MV-4-11 (cell line): ENCODE measurements around the gene SREBF1.

Experiments
- DNase-seq: peaks from one replicate; lab custom pipeline; 2025; lab: John Stamatoyannopoulos, UW

SREBF1 gene

DNA sequence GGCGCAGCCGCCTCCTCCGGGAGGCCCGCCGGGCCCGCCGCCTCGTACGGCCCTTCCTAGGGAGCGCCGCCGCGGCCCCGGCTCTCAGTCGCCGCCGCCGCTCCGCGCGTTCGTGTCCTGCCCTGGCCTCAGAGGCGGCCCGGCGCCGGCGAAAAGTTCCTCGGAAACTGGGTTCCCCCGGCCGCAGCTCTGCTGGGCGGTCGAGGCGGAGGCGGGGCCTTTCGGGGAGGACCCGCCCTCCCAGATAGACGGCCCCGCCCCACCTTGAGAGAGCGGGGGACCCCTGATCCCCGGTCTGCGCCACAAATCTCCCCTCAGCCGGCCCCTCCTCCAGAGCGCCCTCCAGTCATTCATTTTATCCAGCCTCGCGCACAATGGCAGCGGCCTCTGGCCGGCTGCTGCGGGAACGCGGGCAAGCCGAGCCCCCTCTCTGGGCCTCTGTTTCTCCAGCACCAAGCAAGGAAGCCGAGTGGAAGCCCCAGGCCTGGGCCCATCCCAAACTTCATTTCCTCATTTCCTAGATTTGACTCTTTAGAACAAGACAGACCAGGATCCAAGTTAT, at the start of gene SREBF1:
SREBF1 (minus strand) TSS at position 169 of the 562 bp plus-strand sequence. CDS start 169 bp downstream, outside the sequence.
- peak; percentile 65 for DNase-seq

DNA sequence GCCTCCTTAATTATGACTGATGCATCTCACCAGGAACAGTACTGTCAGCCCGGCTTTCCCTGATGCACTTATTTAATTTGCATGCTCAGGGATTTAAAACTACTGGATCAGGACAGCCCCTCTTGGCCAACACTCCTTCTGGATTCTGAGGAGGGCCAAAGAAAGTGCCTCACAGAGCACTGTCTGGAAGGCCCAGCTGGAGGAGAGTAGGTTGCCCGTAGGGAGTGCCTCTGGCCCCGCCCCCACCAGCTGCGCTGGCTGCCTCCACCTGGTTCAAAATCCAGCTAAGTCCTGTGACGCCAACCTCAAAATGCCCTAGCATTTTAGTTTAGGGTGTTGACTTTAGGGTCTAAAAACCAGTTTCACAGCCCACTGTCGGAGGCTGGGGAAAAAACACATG, 49.4 kb upstream of the SREBF1 start:
- DNase-seq, result no peak

DNA sequence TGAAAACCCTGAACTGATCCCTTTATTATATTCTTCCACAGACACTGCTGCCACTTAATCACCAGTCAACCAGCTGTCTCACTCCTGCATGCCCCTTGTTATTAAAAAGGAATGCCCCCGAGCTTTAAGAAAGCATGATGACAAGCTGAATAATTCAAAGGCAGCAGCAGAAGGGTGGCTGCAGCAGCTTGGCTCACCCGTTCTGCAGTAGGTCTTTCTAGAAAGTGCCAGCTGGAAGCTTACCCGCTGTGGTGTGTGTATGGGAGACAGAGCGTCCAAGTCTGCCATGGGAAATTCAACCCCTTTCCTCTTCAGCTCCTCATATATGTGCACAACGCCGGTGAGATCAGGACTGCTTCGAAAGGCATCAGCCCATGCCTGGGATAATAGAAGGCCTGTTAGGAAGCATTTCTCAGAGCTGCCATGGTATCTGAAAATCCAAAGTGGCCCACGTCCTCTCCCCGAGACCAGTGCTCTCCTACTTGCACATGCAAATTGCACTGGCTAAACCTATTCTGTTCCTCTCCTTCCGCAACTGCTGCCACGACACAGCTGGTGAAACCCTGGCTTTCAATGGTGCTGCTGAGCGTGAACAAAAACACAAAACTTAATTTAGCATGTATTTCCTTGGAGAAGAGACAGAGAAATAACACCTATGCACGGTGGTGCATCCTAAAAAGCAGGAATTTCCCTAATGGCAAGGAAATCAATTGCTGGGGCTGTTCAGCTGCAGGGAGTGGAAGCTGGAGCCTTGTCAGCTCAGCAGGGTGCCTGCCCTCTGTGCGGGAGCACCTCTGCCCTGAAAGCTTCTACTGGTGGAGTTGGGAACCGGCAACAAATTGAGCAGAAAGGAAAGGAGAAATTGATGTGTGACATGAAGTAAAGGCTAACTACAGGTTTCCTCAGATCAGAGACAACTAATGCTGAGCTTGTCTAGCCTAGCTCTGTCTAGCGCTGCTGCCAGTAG, 47.9 kb upstream of the SREBF1 start:
- no peak for DNase-seq

DNA sequence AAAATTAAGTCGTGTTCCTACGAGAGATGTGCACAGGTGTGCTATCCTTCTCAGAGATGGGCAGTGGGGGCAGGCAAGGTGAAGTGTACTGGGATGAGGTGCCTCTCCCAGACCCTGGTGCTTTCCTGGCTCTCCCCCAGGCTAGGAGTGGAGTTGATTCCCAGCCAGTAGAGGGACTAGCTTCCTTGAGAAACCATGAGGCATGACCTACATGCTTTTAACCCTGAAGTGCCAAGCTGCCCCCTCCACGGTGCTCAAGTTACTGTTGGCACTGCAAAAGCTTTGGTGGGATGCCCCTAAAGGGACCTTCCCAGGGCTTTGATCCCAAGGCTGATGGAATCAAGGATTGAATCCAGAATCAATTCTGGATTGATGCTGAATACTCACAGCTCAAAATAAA, 47.0 kb upstream of the SREBF1 start:
- DNase-seq, result no peak

DNA sequence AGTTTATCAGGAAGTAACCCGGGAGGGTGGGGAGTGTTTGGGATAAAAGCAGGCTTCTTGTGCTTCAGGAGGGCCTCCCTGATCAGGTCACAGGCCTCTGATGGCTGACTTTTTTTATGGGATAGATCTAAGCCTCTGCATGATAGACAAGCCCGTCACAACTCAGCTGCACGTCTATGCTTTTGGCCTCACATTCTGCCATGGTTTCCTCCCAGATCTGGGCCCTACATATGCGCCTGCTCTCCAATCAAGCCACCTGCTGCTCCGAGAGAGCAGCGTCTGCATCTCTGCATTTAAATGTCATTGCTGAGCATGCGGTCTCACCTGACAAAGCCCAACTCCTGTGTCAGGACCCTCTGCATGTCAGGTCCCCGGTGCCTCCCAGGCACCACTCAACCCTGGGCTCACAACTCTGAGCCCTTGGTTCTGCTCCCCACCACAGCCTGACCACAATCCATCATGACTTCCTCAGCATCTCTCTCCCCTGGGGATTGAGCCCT, 45.3 kb upstream of the SREBF1 start:
- DNase-seq, result no peak

DNA sequence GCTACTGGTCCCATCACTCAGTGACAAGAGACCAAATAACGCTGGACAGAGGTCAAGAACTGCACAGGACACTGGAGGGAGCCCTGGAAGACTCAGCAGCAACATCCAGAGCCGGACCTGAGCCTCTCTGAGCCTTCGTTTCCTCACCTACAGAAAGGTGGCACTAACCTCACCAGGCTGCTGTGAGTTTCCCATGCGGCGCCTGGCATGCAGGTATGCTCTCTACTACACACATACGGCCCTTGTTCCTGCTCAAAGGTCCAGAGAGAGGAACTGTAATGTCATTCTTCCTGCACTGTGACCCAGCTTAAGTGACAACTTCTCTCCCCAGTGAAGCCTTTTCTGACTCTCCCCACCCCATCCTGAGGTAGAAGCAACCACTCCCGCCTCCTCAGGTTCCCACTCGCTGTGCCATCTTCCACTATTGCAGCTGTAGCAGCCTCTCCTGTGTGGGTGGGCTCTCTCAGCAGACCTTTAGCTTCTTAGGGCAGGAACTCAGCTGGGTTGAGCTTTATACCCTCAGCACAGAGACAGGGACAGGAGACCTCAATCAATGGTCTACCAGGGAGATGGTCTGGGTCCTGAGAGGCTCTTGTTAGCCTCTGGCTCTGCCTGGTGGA, 43.9 kb upstream of the SREBF1 start:
- no peak for DNase-seq

DNA sequence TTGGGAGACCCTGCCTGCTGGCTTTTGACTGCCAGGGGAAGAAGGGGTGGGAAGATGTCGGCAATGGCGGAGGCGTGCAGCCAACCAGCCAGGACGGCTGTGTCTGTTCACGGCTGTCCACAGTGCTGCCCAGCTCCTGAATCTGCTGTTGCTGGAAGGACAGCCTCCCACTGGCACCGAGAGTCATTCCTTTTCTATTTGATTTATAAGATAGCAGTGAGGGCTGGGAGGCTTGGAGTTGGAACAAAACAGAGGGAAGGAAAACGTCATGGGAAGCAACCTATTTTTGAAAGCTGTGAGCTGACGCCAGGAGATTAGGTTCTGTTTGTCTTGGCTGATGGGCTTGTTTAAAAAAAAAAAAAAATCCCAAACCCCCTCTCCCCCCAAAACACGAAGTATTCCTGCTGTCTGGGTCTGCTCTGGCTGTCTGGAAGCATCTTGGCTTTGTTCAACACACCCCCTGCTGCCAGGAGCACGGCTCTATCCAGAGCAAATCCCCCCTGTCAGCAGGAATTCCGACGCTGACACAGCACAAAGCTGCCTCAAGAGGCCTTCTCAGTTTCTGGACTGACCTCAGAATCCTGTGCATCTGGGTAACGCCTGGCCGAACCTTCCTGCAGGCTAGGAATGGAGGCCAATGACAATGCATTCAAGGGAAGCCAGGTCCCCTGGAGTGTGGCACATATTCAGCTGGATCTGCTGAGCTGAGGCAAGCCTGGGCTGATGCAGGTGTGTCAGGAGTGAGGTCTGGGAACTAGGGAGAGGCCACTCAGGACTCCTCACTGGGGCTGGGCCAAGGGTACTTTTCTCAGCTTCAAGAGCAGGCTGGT, 41.0 kb upstream of the SREBF1 start:
- DNase-seq, result no peak

DNA sequence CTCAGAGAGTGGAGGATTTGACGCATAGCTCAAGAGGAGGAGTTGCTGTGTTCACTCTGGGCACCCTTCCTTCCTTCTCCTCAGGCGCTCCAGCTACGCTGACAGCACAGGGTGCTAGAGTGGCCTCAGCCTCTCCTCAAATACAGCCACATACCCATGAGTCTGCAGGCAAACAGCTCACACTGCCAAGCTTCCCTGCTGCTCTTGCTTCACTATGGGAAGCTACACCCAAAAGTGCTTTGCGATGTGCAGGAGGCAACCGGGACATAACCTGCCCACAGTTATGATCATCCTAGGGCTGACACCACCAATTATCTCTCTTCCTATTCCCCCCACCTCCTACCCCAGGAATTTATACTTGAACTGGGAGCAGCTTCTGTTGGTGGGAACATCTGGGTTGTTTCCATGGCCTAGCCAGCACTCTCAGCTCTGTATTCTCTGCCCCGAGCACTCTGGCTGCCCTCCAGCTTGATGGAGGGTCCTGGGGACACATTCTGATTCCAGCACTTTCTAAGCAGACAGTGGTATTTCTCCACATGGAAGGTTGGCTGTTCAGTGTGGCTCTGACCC, 40.3 kb upstream of the SREBF1 start:
- DNase-seq, result no peak

DNA sequence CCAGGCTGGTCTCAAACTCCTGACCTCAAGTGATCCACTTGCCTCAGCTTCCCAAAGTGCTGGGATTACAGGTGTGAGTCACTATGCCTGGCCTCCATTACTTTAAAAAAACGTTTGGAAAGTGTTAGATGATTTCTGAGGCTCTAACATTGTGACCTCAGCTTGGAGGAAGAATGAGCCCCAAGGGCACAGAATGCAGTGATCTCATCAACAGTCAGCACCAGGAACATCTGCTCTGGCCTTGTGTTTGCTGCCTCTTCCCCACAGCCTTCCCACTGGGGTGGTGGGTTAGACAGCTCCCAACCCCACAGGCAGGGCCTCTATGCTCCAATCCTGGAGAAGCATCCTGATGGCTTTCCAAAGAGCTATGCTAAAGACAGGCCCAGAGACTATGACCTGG, 37.7 kb upstream of the SREBF1 start:
- no peak for DNase-seq

DNA sequence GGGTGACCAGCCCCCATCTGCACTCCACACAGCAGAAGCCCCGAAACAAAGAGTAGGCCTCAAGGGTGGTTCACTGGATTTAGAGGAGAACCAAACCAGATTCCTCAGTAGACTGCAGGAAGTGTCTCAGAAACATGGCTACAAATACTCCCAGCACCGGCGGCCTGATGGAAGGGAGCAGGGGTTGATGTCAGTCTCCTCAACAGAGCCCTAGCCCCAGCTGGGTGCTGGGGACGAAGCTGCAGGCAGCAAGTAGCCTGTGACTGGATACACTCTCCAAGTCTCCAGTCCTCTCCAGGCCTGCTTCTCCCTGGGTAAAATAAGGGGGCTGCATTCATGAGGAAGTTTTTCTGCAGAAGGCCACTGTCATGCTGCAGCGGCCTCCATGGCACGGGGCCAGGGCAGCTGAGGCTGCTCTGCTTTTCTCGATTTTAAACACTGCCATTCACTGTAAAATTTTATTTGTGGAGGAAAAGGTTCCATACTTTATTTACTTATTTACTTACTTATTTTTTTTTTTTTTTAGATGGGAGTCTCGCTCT, 36.7 kb upstream of the SREBF1 start:
- DNase-seq, result no peak

DNA sequence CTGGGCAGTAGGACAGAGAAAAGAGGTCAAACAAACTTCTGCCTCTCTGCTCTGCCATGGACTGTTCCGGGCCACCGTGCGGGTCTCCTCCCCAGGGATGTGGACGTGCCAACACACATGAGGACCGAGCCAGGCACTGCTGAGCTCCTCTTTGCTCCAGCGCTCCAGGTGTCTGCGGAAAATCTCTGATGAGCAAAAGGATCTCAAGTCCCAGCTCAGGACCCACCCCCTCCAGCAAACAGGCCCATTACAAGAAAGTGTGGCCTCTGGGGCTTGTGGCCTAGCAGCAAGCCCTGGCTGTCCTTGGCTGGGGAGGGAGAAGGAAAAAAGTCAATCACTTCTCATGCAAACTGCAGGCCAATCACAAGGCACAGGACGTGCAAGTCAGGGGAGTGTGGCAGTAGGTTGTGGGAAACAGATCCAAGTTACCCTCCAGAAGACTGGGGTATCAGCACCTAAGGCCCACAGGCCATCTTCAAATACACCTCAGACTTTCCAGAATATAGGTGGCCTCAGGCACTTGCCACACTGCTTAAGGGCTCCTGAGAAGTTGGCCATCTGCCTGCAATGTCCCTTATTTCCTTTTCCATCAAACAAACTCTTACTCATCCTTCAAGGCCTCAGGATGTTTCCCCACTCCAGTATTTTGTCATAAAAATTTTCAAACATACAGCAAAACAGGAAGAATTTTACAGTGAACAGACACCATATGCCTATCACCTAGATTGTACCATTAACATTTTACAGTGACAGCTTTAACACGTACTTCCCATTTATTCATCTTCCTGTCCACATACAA, 36.0 kb upstream of the SREBF1 start:
- DNase-seq, result no peak

DNA sequence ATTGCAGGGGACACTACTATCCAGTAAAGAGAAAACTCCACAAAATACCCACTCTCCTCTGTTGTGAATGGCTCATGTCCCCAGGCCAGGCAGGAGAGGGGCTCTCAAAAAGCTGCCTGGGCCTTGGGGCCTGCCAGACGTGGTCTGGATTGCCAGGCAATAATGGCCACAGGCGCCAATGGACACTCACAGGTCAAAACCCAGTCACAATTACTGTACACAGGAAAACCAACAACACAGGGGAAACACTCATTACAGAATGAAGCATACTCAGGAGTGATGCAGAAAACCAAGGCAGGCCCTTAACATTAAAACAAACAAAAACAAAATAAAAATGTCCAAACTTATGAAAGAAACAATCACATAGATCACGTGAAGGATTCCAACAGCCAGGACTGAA, 35.1 kb upstream of the SREBF1 start:
- no peak for DNase-seq

DNA sequence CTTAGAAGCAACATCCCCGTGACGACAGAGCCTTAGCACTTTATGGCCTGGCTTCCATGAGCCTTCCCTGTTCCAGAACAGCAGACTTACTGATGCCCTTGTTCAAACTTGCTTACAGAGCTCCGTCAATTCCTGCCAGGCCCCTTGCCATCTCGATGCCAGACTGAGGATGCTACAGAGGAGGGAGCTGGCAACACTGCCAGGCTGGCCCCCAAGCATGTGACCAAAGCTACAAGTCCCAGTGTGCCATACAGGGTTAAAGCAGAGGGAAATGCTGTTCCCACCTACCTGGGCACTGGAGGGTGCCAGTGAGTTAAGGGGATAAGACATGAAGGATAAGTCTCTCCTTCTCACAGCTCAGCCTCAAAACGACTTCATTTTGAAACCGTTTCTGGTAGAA, 33.5 kb upstream of the SREBF1 start:
- no peak for DNase-seq

DNA sequence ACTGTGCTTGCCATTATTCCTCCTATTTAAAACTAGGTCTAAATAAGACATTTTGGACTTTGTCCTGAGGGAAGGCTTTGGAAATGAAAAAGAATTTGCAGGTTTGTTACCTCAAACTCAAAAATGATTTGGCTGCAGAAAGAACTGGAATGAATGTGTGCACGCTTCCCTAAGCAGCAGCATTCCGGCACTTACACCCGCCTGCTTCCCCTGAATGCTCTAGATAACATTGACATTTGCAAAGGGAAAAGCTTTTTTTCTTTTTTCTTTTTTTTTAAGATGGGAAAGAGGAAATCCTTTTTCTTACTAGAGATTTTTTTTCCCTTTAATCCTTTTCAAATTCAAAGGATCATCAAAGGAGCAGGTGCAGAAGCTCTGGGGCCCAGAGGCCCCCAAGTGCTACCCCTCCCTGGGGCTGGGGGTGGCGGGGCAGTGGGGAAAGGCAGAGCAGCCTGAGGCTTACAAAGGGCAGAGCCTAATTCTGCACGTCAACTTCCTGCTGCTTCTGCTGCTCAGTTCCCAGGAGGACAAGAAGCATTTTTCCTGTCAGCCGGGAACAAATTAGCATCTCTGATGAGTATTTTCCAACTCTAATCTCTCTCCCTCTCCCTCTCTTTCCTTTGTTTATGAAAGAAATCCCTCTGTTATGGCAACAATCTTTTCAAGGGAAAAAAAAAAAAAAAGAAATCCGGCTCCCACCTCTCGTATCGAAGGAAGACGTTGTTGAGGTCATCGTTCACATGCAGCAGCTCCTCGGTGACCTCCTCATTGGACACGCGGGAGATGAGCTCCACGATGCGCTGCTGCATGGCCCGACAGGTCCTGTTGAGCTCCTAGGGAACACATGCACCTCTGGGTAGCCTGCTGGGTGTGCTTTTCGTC, 32.1 kb upstream of the SREBF1 start:
- DNase-seq, result no peak

DNA sequence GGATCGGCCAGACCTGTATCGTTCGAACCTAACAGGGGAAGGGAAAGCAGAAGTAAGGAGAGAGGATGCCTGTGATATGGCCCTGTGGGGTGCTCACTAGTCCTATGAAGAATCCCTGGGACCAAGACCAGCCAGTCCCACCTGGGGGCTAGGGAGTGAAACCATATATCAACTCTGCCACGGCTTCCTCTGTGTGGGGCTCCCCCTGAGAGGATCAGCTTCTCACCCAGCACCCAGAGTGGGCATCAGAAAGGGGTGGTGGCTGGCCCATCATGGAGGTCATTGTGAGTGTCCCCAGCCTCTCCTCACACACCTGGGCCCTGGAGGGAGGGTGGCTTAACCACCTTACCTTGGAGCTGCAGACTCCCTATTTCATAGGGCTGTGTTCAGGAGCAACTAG, 30.1 kb upstream of the SREBF1 start:
- no peak for DNase-seq

DNA sequence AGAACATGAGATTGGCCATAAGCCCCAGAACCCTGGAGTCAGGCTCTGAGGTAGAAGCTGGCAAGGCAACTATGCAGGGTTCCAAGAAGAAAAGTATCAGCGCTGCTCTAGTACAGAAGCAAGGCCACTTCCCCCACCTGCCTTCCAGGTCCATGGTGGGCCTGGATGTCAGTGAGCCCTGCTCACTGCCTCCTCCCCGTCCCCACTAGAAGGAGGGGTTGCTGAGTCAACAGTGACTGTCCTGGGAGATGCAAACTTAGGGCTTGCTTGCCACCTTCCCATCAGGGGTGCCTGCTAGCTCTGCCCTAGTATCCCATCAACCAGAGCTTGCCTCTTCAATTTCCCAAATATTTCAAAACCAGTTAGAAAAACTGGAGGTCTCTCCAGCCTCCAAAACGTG, 29.6 kb upstream of the SREBF1 start:
- DNase-seq, result no peak

DNA sequence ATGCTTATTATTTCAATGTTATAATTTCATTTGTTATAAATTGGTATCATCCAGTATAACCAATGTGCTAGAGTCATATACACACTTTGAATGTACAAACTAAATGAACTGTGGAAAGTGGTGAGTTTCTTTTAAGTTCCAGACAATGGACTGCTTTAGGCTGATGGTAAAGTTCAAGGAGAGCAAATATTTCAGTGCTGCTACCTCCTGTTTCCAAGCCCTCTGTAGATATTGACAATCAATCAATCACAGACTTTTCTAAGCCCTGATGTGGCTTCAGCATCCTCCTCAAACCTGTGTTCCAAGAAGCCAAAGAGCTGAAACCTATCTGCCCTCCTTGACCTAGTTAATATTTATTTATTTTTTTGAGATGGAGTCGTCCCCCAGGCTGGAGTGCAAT, 28.2 kb upstream of the SREBF1 start:
- no peak for DNase-seq

DNA sequence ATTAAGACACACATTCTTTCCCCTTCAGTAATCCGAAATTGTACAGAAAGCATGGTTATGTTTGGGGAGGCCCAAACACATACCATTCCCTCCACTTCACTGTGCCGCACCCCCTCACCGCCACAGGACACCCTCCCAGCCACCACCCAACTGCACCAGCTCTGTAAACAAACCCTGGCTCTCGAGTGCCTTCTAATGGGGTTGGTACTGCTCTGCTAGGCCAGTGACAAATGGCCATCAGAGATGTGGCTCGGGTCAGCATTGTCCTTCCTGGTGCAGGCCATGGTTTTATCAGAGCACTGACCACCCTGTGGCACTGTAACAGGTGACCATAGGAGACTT, 24.0 kb upstream of the SREBF1 start:
- DNase-seq, result no peak

DNA sequence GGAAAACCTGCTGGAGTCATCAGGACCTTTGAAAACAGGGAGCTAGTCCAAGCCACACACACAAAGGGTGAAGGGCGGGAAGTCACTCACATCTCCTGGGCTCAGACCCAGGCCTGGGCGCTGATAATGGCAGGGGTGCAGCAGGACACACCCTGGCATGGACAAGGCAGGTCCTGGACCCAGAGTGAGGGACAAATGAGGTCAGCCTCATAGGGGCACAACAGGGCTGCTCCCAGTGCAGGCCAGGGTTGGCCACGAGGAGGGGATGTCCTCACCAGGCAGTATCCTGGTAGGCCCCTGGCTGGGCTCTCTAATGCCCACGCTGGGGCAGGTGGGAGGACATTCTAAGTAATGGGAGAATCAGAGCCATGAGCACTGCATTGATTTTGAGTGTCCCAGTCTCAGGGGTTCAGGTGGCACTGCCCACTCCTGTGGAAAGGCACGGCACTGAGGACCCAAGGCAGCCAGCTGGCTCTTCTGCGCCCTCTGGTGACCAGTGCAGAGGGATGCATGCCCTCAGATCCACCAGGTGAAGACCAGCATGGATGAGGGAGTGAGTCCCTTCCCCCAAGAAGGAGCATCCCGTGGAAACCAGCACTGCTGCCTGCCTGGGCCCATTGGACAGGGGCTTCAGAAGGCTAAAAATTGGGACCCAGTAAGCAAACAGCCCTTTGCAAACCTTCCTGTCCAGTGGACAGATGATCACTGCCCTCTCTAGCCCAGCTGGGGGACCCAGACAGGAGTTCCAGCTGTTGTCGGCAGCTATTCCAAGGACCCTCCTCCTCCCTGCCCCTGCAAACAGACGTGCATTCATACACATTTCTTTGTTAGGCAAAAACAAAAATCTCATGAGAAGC, 23.4 kb upstream of the SREBF1 start:
- peak; percentile 14 for DNase-seq
